Measurements from ENCODE around the gene GP1BA. TPM values are rescaled to one million over a fixed set of nuclear protein-coding genes. Genes with fewer than 3 reads are reported as not detected.

The GP1BA gene
- polyA plus RNA-seq, 4 donors, result 1.4 to 3.1 (median 2.4) TPM

- DNase-seq (ENCODE audit: low read depth in 4 of 4, low spot score in 2 of 4), result no peak
These were observed 5.5 kb downstream of the GP1BA start for GRCh38 chr17:4937553-4937952.

GRCh38 chr17:4938069-4938491, 6.0 kb downstream of the GP1BA start:
- no peak for DNase-seq (ENCODE audit: low read depth in 4 of 4, low spot score in 2 of 4)

- no peak for DNase-seq (ENCODE audit: low read depth in 4 of 4, low spot score in 2 of 4)
These were observed 6.8 kb downstream of the GP1BA start for GRCh38 chr17:4938688-4939545.

GRCh38 chr17:4939546-4939795, 7.4 kb downstream of the GP1BA start:
- no peak for DNase-seq (ENCODE audit: low read depth in 4 of 4, low spot score in 2 of 4)

- peak; percentile 98 to 99 (median 99) for DNase-seq (ENCODE audit: low read depth in 4 of 4, low spot score in 2 of 4)
These were observed 7.9 kb downstream of the GP1BA start, which contains the start of the genes RNF167 and SLC25A11 for GRCh38 chr17:4939796-4940554. Gene RNF167, plus strand, starts transcription at chr17:4940268. Its CDS starts 642 bp downstream, at chr17:4940910. Gene SLC25A11, minus strand, starts transcription at chr17:4940046. Its CDS starts 136 bp downstream, at chr17:4939910.

- DNase-seq (ENCODE audit: low read depth in 4 of 4, low spot score in 2 of 4), result no peak
These were observed 8.7 kb downstream of the GP1BA start for GRCh38 chr17:4940555-4941318.

GRCh38 chr17:4941319-4941610, 9.2 kb downstream of the GP1BA start:
- DNase-seq (ENCODE audit: low read depth in 4 of 4, low spot score in 2 of 4), result no peak

GRCh38 chr17:4942760-4943508, 10.9 kb downstream of the GP1BA start:
- no peak for DNase-seq (ENCODE audit: low read depth in 4 of 4, low spot score in 2 of 4)

- no peak for DNase-seq (ENCODE audit: low read depth in 4 of 4, low spot score in 2 of 4)
These were observed 12.1 kb downstream of the GP1BA start for GRCh38 chr17:4944163-4944553.

GRCh38 chr17:4944554-4945175, 12.6 kb downstream of the GP1BA start:
- DNase-seq (ENCODE audit: low read depth in 4 of 4, low spot score in 2 of 4), result no peak

- DNase-seq (ENCODE audit: low read depth in 4 of 4, low spot score in 2 of 4), result no peak
These were observed 13.3 kb downstream of the GP1BA start for GRCh38 chr17:4945176-4945943.

- DNase-seq (ENCODE audit: low read depth in 4 of 4, low spot score in 2 of 4), result no peak
These were observed 13.8 kb downstream of the GP1BA start for GRCh38 chr17:4945944-4946280.

GRCh38 chr17:4946312-4946976, 14.4 kb downstream of the GP1BA start:
- no peak for DNase-seq (ENCODE audit: low read depth in 4 of 4, low spot score in 2 of 4)

- no peak for DNase-seq (ENCODE audit: low read depth in 4 of 4, low spot score in 2 of 4)
These were observed 14.9 kb downstream of the GP1BA start for GRCh38 chr17:4947010-4947410.

GRCh38 chr17:4947411-4948165, 15.5 kb downstream of the GP1BA start:
- DNase-seq (ENCODE audit: low read depth in 4 of 4, low spot score in 2 of 4), result peak in 1 of 4 donors; percentile 53

GRCh38 chr17:4948166-4948930, 16.3 kb downstream of the GP1BA start, which contains the start of gene PFN1:
Gene PFN1, minus strand, starts transcription at chr17:4948530. Its CDS starts 136 bp downstream, at chr17:4948394.
- peak in 3 of 4 donors; percentile 82 to 91 (median 83) for DNase-seq (ENCODE audit: low read depth in 4 of 4, low spot score in 2 of 4)

- peak in 1 of 4 donors; percentile 77 for DNase-seq (ENCODE audit: low read depth in 4 of 4, low spot score in 2 of 4)
These were observed 16.8 kb downstream of the GP1BA start for GRCh38 chr17:4948931-4949320.
